WTC11 (cell line): Measurements from ENCODE around the gene SH3D19. TPM values are rescaled to one million over a fixed set of nuclear protein-coding genes. Genes with fewer than 3 reads are reported as not detected.

Experiments used
- ATAC-seq: fragments of 200-7000 bp; cut with Tn5 transposase; 2 replicates; pipeline ENCODE4 v1.10.0; 2021; ENCODE audit warnings: mild to moderate bottlenecking, moderate library complexity
- CTCF ChIA-PET: fragments of 300-600 bp; sonication (Branson Sonifier 250); formaldehyde crosslinking; loops from one replicate; lab custom pipeline; 2021; ENCODE audit warnings: antibody characterized with exemption; lab: Charles Lee
- POLR2A ChIA-PET: fragments of 350-600 bp; sonication (Branson Sonifier 250); formaldehyde crosslinking; loops from one replicate; lab custom pipeline; 2021; ENCODE audit warnings: antibody characterized with exemption; lab: Charles Lee
- DNase-seq: peaks from one replicate; pipeline ENCODE4 v3.0.0; 2021; ENCODE audit warnings: low spot score
- H3K27ac Mint-ChIP-seq: 2 replicates; pipeline ENCODE4 v1.8.0; 2021; ENCODE audit warnings: mixed read lengths
- H3K27me3 Mint-ChIP-seq: 2 replicates; pipeline ENCODE4 v1.8.0; 2021; ENCODE audit warnings: low read depth, mild to moderate bottlenecking, moderate library complexity, mixed read lengths
- H3K36me3 Mint-ChIP-seq: 2 replicates; pipeline ENCODE4 v1.8.0; 2021; ENCODE audit warnings: mixed read lengths
- H3K4me1 Mint-ChIP-seq: 2 replicates; pipeline ENCODE4 v1.8.0; 2022; ENCODE audit warnings: mixed read lengths
- H3K4me3 Mint-ChIP-seq: 2 replicates; pipeline ENCODE4 v1.8.0; 2021; ENCODE audit warnings: mild to moderate bottlenecking, moderate library complexity, mixed read lengths
- H3K9me3 Mint-ChIP-seq: 2 replicates; pipeline ENCODE4 v1.8.0; 2021; ENCODE audit warnings: mixed read lengths
- ATF1 ChIP-seq: sonication (generic); formaldehyde crosslinking; IDR thresholded peaks from 2 replicates; pipeline ENCODE4 v1.8.1; 2023; ENCODE audit warnings: mild to moderate bottlenecking, moderate library complexity, missing genetic modification reagents
- CREM ChIP-seq: sonication (generic); formaldehyde crosslinking; IDR thresholded peaks from 2 replicates; pipeline ENCODE4 v1.8.1; 2022; ENCODE audit warnings: mild to moderate bottlenecking, missing genetic modification reagents, moderate library complexity
- E2F4 ChIP-seq: sonication (generic); formaldehyde crosslinking; IDR thresholded peaks from 2 replicates; pipeline ENCODE4 v1.8.1; 2022; ENCODE audit warnings: low read depth, mild to moderate bottlenecking, moderate library complexity, missing genetic modification reagents, borderline replicate concordance
- E2F5 ChIP-seq: sonication (generic); formaldehyde crosslinking; IDR thresholded peaks from 2 replicates; pipeline ENCODE4 v1.8.1; 2022; ENCODE audit warnings: mild to moderate bottlenecking, moderate library complexity, missing genetic modification reagents
- ELF4 ChIP-seq: sonication (generic); formaldehyde crosslinking; IDR thresholded peaks from 2 replicates; pipeline ENCODE4 v1.8.1; 2022; ENCODE audit warnings: low read depth, mild to moderate bottlenecking, moderate library complexity, missing genetic modification reagents
- FOXK1 ChIP-seq: sonication (generic); formaldehyde crosslinking; IDR thresholded peaks from 2 replicates; pipeline ENCODE4 v1.8.0; 2022; ENCODE audit warnings: mild to moderate bottlenecking, moderate library complexity, missing genetic modification reagents
- FOXP1 ChIP-seq: sonication (generic); formaldehyde crosslinking; IDR thresholded peaks from 2 replicates; pipeline ENCODE4 v1.8.0; 2022; ENCODE audit warnings: missing genetic modification reagents, mild to moderate bottlenecking, moderate library complexity, borderline replicate concordance
- GABPB1 ChIP-seq: sonication (generic); formaldehyde crosslinking; IDR thresholded peaks from 2 replicates; pipeline ENCODE4 v1.8.1; 2023; ENCODE audit warnings: mild to moderate bottlenecking, missing genetic modification reagents
- NR3C1 ChIP-seq: sonication (generic); formaldehyde crosslinking; conservative IDR thresholded peaks from 2 replicates; pipeline ENCODE4 v1.8.1; 2023; ENCODE audit warnings: low read depth, mild to moderate bottlenecking, missing genetic modification reagents
- RORB ChIP-seq: fragments of 250-450 bp; sonication (Bioruptor Pico); IDR thresholded peaks from 2 replicates; pipeline ENCODE4 v1.9.0; 2021; ENCODE audit warnings: mild to moderate bottlenecking
- TCF7 ChIP-seq: sonication (generic); formaldehyde crosslinking; IDR thresholded peaks from 2 replicates; pipeline ENCODE4 v1.8.0; 2022; ENCODE audit warnings: mild to moderate bottlenecking, low read depth, missing genetic modification reagents, moderate library complexity
- TEAD1 ChIP-seq: sonication (generic); formaldehyde crosslinking; IDR thresholded peaks from 2 replicates; pipeline ENCODE4 v1.8.0; 2022; ENCODE audit warnings: mild to moderate bottlenecking, missing genetic modification reagents
- ZNF121 ChIP-seq: sonication (generic); formaldehyde crosslinking; IDR thresholded peaks from 2 replicates; pipeline ENCODE4 v1.8.0; 2023; ENCODE audit warnings: missing genetic modification reagents
- ZNF219 ChIP-seq: sonication (generic); formaldehyde crosslinking; IDR thresholded peaks from 2 replicates; pipeline ENCODE4 v1.8.0; 2023; ENCODE audit warnings: missing genetic modification reagents, mild to moderate bottlenecking, borderline replicate concordance
- ZNF281 ChIP-seq: sonication (generic); formaldehyde crosslinking; IDR thresholded peaks from 2 replicates; pipeline ENCODE4 v1.8.0; 2023; ENCODE audit warnings: mild to moderate bottlenecking, missing genetic modification reagents
- ZNF423 ChIP-seq: fragments of 250-450 bp; sonication (Bioruptor Pico); IDR thresholded peaks from 2 replicates; pipeline ENCODE4 v2.1.2; 2022; ENCODE audit warnings: mild to moderate bottlenecking, moderate library complexity
- total RNA-seq: library from RNA; stranded (reverse); gene quantifications from 3 replicates; pipeline ENCODE4 v1.2.3, GENCODE V29; 2021
- TF ChIP-seq, protein P1 (sequence below): sonication (generic); formaldehyde crosslinking; IDR thresholded peaks from 2 replicates; pipeline ENCODE4 v1.8.0; 2022; ENCODE audit warnings: mild to moderate bottlenecking, missing genetic modification reagents
- TF ChIP-seq, protein P2 (sequence below): sonication (generic); formaldehyde crosslinking; IDR thresholded peaks from 2 replicates; pipeline ENCODE4 v1.8.0; 2022; ENCODE audit warnings: mild to moderate bottlenecking, missing genetic modification reagents

Gene SH3D19
- total RNA-seq, 1 experiment from 2014 or later, result 41.6 TPM

- H3K4me3 Mint-ChIP-seq, result no peak overlapping the region
- DNase-seq, result no peak
- no peaks in the 10 kb centered on the region for H3K9me3 Mint-ChIP-seq
- H3K27me3 Mint-ChIP-seq, result no peaks in the 10 kb centered on the region
- ChIA-PET CTCF (no interaction called here), POLR2A (interaction anchor here (0.6 kb wide), 1 partner anchor 186 kb away, joined by 5 read pairs; no protein-coding TSS in a partner anchor)
- no peaks in the 10 kb centered on the region for H3K4me1 Mint-ChIP-seq
- ATAC-seq, result no peak
- no peak overlapping the region for H3K27ac Mint-ChIP-seq
- no peaks in the 10 kb centered on the region for H3K36me3 Mint-ChIP-seq
- TF ChIP-seq FOXP1 (no peak), ZNF121 (CRISPR knock-in tag) (no peak), GABPB1 (CRISPR knock-in tag) (no peak), ZNF423 (CRISPR knock-in tag) (no peak), RORB (CRISPR knock-in tag) (no peak), TCF7 (CRISPR knock-in tag) (no peak), ATF1 (CRISPR knock-in tag) (no peak)
Measured at GRCh38 chr4:151339467-151339866, 14.1 kb upstream of the SH3D19 start.

DNA sequence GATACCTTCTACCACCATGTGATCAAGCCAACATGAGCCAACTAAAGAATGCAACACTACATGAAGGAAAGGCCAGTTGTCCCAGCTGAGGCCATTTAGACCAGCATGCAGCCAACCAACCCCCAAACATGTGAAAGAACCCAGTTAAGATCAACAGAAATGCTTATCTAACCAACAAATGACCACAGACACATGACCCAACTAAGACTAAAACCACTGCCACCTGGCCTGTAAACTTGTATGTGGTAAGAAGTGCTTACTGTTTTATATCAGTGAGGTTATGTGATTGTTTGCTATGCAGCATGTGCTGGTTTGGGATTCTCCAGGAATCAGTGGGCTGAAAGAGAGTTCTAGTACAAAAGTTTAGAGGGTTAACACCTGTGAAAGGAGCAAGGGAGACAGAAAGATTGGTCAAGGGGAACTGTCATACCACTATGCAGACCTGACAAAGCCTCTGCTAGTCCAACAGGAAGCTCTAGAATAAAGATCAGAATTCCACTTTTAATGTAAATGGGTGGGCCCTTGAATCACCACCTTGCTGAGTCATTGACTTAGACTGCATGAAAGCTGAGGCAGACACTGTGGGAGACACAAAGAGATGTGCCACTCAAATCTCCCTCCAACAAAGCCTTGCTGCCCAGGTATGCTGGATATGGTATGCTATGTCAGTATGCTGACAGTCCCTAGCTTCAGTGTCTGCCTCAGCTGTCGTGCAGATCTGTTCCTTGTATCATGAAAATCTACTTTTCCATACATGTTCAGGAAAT, 6.1 kb upstream of the SH3D19 start:
- ChIA-PET CTCF (no interaction called here), POLR2A (no interaction called here)
- Mint-ChIP-seq H3K36me3 (no peaks in the 10 kb centered on the region), H3K4me1 (peaks cover 6% of the 10 kb centered on the region), H3K27me3 (no peaks in the 10 kb centered on the region; the same call in 1 of the 2 replicates), H3K4me3 (no peak overlapping the region), H3K9me3 (peaks cover 13% of the 10 kb centered on the region), H3K27ac (no peak overlapping the region)
- DNase-seq (no peak), ATAC-seq (no peak)
- TF ChIP-seq, protein P1, sequence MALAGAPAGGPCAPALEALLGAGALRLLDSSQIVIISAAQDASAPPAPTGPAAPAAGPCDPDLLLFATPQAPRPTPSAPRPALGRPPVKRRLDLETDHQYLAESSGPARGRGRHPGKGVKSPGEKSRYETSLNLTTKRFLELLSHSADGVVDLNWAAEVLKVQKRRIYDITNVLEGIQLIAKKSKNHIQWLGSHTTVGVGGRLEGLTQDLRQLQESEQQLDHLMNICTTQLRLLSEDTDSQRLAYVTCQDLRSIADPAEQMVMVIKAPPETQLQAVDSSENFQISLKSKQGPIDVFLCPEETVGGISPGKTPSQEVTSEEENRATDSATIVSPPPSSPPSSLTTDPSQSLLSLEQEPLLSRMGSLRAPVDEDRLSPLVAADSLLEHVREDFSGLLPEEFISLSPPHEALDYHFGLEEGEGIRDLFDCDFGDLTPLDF (CRISPR knock-in tag), result no peak
- TF ChIP-seq NR3C1 (CRISPR knock-in tag), result no peak
- TF ChIP-seq, protein P2, sequence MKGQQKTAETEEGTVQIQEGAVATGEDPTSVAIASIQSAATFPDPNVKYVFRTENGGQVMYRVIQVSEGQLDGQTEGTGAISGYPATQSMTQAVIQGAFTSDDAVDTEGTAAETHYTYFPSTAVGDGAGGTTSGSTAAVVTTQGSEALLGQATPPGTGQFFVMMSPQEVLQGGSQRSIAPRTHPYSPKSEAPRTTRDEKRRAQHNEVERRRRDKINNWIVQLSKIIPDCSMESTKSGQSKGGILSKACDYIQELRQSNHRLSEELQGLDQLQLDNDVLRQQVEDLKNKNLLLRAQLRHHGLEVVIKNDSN, result no peak
- no peak for TF ChIP-seq TEAD1 (CRISPR knock-in tag)
- no peak for TF ChIP-seq CREM (CRISPR knock-in tag)
- TF ChIP-seq RORB (CRISPR knock-in tag), result no peak
- no peak for TF ChIP-seq ZNF281
- TF ChIP-seq E2F5 (CRISPR knock-in tag), result no peak
- TF ChIP-seq ELF4 (CRISPR knock-in tag), result no peak
- no peak for TF ChIP-seq ZNF219 (CRISPR knock-in tag)
- no peak for TF ChIP-seq FOXK1
- no peak for TF ChIP-seq E2F4 (CRISPR knock-in tag)
